ENCODE measurements around the gene FETUB. TPM values are rescaled to one million over a fixed set of nuclear protein-coding genes. Genes with fewer than 3 reads are reported as not detected.

Gene FETUB
- total RNA-seq, 1 donor from 2014 or later: not detected

DNA sequence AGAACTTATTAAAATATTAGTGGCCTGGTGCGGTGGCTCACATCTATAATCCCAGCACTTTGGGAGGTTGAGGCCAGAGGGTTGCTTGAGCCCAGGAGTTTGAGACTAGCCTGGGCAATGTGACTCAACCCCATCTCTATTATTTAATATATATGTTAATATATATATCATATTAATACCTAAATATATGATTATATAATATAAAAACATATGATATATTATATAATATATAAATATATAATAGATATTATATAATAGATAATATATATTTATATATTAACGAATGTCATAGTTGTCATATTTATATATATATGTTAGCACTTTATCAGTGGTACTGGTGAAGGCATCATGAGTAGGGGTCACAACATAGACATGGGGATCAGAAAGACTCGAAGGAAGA lies 30.9 kb downstream of the FETUB start:
- no peaks in the 10 kb centered on the region for H4K20me1 ChIP-seq (ENCODE audit: low read depth)
- no peaks in the 10 kb centered on the region for H3K36me3 ChIP-seq
- H3K4me1 ChIP-seq: no peaks in the 10 kb centered on the region
- Mint-ChIP-seq H3K4me3 (no peak overlapping the region), H3K27me3 (ENCODE audit: insufficient read depth, low read depth) (peaks cover 2% of the 10 kb centered on the region), H3K36me3 (no peaks in the 10 kb centered on the region), H3K4me1 (no peaks in the 10 kb centered on the region), H3K27ac (no peak overlapping the region), H3K9me3 (no peaks in the 10 kb centered on the region)
- no peak for DNase-seq (ENCODE audit: low spot score)
- TF ChIP-seq EZH2phosphoT487 (IDR thresholded peaks at IDR 0.05) (no peak), EZH2 (IDR thresholded peaks at IDR 0.05) (no peak)
- TF ChIP-seq, protein P1, sequence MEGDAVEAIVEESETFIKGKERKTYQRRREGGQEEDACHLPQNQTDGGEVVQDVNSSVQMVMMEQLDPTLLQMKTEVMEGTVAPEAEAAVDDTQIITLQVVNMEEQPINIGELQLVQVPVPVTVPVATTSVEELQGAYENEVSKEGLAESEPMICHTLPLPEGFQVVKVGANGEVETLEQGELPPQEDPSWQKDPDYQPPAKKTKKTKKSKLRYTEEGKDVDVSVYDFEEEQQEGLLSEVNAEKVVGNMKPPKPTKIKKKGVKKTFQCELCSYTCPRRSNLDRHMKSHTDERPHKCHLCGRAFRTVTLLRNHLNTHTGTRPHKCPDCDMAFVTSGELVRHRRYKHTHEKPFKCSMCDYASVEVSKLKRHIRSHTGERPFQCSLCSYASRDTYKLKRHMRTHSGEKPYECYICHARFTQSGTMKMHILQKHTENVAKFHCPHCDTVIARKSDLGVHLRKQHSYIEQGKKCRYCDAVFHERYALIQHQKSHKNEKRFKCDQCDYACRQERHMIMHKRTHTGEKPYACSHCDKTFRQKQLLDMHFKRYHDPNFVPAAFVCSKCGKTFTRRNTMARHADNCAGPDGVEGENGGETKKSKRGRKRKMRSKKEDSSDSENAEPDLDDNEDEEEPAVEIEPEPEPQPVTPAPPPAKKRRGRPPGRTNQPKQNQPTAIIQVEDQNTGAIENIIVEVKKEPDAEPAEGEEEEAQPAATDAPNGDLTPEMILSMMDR (IDR thresholded peaks at IDR 0.05): no peak
- no peaks in the 10 kb centered on the region for H3K9me3 ChIP-seq (ENCODE audit: low read depth)
- no peak overlapping the region for H3K4me3 ChIP-seq
- no peaks in the 10 kb centered on the region for H3F3A ChIP-seq (ENCODE audit: low read depth)
- no peak overlapping the region for H2AFZ ChIP-seq (replicated peaks)
- H3K79me2 ChIP-seq (ENCODE audit: low read depth): no peaks in the 10 kb centered on the region
- H3K27ac ChIP-seq: no peak overlapping the region
- H3K9ac ChIP-seq: no peak overlapping the region
- H3K4me2 ChIP-seq: no peak overlapping the region
- peaks cover 29% of the 10 kb centered on the region for H3K27me3 ChIP-seq

- Mint-ChIP-seq H3K4me1 (no peaks in the 10 kb centered on the region), H3K27me3 (ENCODE audit: insufficient read depth, low read depth) (peaks cover 2% of the 10 kb centered on the region), H3K4me3 (no peak overlapping the region), H3K36me3 (no peaks in the 10 kb centered on the region), H3K27ac (no peak overlapping the region), H3K9me3 (no peaks in the 10 kb centered on the region)
- no peak for DNase-seq (ENCODE audit: low spot score)
- H3K4me3 ChIP-seq: no peak overlapping the region
- no peaks in the 10 kb centered on the region for H3K9me3 ChIP-seq (ENCODE audit: low read depth)
- H3K9ac ChIP-seq: no peak overlapping the region
- H3K4me1 ChIP-seq: no peaks in the 10 kb centered on the region
- no peaks in the 10 kb centered on the region for H3K36me3 ChIP-seq
- no peak for TF ChIP-seq EZH2phosphoT487 (IDR thresholded peaks at IDR 0.05)
- TF ChIP-seq, protein P1 (IDR thresholded peaks at IDR 0.05): no peak
- TF ChIP-seq EZH2 (IDR thresholded peaks at IDR 0.05): no peak
- H3K4me2 ChIP-seq: no peak overlapping the region
- H3K27ac ChIP-seq: no peak overlapping the region
- H4K20me1 ChIP-seq (ENCODE audit: low read depth): no peaks in the 10 kb centered on the region
- H3K79me2 ChIP-seq (ENCODE audit: low read depth): no peaks in the 10 kb centered on the region
- H2AFZ ChIP-seq (replicated peaks): no peak overlapping the region
- H3K27me3 ChIP-seq: peaks cover 3% of the 10 kb centered on the region
- no peaks in the 10 kb centered on the region for H3F3A ChIP-seq (ENCODE audit: low read depth)
These were observed 38.4 kb downstream of the FETUB start for GRCh38 chr3:186678604-186679003.

DNA sequence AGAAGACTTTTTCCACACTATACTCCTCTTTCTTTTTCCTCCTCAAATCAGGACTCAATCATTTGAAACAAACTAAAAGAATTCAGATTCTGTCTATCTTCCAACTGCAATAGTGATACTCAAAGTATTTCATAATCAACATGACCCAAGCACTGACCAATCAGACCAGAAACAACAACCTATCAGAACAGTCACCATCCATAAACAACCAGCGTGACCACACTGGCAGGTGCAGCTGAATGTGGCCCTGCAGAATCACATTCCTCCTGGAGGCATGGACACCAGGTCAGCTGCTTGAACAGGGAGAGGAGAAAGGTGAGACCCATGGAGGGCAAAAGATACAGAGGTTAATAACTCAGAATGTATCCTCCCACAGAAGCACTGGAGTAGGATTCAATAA lies 39.0 kb downstream of the FETUB start:
- Histone ChIP-seq H3K27me3 (peaks cover under 1% of the 10 kb centered on the region), H3K9me3 (ENCODE audit: low read depth) (no peaks in the 10 kb centered on the region), H3K79me2 (ENCODE audit: low read depth) (no peaks in the 10 kb centered on the region), H3K4me3 (no peak overlapping the region), H2AFZ (replicated peaks) (no peak overlapping the region), H3K4me1 (peaks cover 2% of the 10 kb centered on the region), H3K4me2 (no peak overlapping the region), H3K36me3 (no peaks in the 10 kb centered on the region), H3K9ac (no peak overlapping the region), H4K20me1 (ENCODE audit: low read depth) (no peaks in the 10 kb centered on the region), H3K27ac (no peak overlapping the region), H3F3A (ENCODE audit: low read depth) (no peaks in the 10 kb centered on the region)
- peaks cover 1% of the 10 kb centered on the region for H3K27me3 Mint-ChIP-seq (ENCODE audit: insufficient read depth, low read depth)
- TF ChIP-seq EZH2phosphoT487 (IDR thresholded peaks at IDR 0.05) (no peak), EZH2 (IDR thresholded peaks at IDR 0.05) (no peak)
- TF ChIP-seq, protein P1 (IDR thresholded peaks at IDR 0.05): no peak
- no peaks in the 10 kb centered on the region for H3K36me3 Mint-ChIP-seq
- DNase-seq (ENCODE audit: low spot score): no peak
- no peaks in the 10 kb centered on the region for H3K9me3 Mint-ChIP-seq
- H3K27ac Mint-ChIP-seq: no peak overlapping the region
- H3K4me3 Mint-ChIP-seq: no peak overlapping the region
- no peaks in the 10 kb centered on the region for H3K4me1 Mint-ChIP-seq

Measured in neural progenitor cell (in vitro differentiated cells).